ENCODE results near the gene EPHA3.

DNA sequence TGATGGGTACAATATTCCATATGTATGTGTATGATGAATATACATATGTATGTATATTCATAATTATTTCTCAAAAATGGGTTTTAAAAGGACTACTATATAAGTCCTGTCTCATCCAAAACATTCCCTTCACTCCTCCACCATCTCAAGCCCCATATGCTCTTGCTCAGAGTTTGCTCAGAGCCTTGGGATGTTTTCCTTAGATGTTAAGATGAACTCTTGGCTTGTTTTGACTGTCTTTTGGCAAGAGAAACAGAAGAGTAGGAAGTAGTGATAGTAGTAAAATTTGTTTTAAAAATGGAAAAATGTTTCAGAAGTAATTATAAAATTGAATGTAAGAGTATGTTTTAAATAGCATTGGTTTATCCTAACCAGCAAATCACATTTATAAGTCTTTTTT, 6.2 kb upstream of the EPHA3 start:
- no peak for TF ChIP-seq CTCF (IDR thresholded peaks at IDR 0.05)
- no peak for TF ChIP-seq POLR2A (IDR thresholded peaks at IDR 0.05)
